ENCODE data around the gene FBXL4. TPM values are rescaled to one million over a fixed set of nuclear protein-coding genes. Genes with fewer than 3 reads are reported as not detected.

Gene FBXL4
- total and polyA plus RNA-seq, 2 of the 8 experiments (the other 6 are each of a cell fraction or from before 2014, with no cell fraction given) = 6.9 to 13.8 TPM

- TF ChIP-seq ATF3 (IDR thresholded peaks at IDR 0.05; ENCODE audit: insufficient read depth, low read depth, low read length) (no peak), RFX5 (IDR thresholded peaks at IDR 0.05; ENCODE audit: borderline replicate concordance, low read depth, low read length) (no peak), CTCF (IDR thresholded peaks at IDR 0.05; ENCODE audit: control extremely low read depth in 1 of 3, insufficient read depth in 1 of 3, low read depth in 1 of 3, low read length in 3 of 3) (no peak)
Observed at GRCh38 chr6:98821756-98822405, 125.9 kb downstream of the FBXL4 start (continued).

Other genes with a start within 250 kb of the FBXL4 start
- gene POU3F2, start 113.4 kb downstream of the FBXL4 start, total RNA-seq (2021; fragmentation: NEBNext Ultra II Directional; extraction: Animal tissue kit (Norgen Biotek cat#: 25700)) = 0.35 and 0.48 TPM in 2 replicates
- 0.06 and 0.09 TPM in 2 replicates for gene POU3F2, start 113.4 kb downstream of the FBXL4 start, polyA plus RNA-seq (2011; rRNA removed)

All from H1 (cell line).